H9 (cell line): ENCODE results near the gene IQSEC2. TPM values are rescaled to one million over a fixed set of nuclear protein-coding genes. Genes with fewer than 3 reads are reported as not detected.
A peak's percentile ranks its signal among the peaks of the same experiment; 100 is the strongest.

Experiments
- DNase-seq: peaks from one replicate; pipeline ENCODE4 v3.0.0-alpha.2; 2017
- H2AFZ ChIP-seq: one replicate; pipeline ENCODE4 v1.6.1; 2013; ENCODE audit warnings: mild to moderate bottlenecking, low read length, control low read depth, moderate library complexity
- H2AK5ac ChIP-seq: 2 replicates; pipeline ENCODE4 v1.6.1; 2013; ENCODE audit warnings: low read length, control low read depth, mixed read lengths; ENCODE audit not compliant: insufficient read length
- H2BK120ac ChIP-seq: one replicate; pipeline ENCODE4 v1.6.1; 2013; ENCODE audit warnings: low read depth, mild to moderate bottlenecking, low read length, control low read depth, inconsistent platforms; ENCODE audit not compliant: poor library complexity, severe bottlenecking
- H2BK12ac ChIP-seq: 2 replicates; pipeline ENCODE4 v1.6.1; 2013; ENCODE audit warnings: low read length, control low read depth, mixed read lengths, low read depth; ENCODE audit not compliant: insufficient read length
- H2BK15ac ChIP-seq: 2 replicates; pipeline ENCODE4 v1.6.1; 2013; ENCODE audit warnings: low read depth, low read length, control low read depth
- H2BK20ac ChIP-seq: one replicate; pipeline ENCODE4 v1.6.1; 2013; ENCODE audit warnings: low read depth, mild to moderate bottlenecking, low read length, control low read depth, inconsistent platforms; ENCODE audit not compliant: poor library complexity, severe bottlenecking
- H2BK5ac ChIP-seq: 2 replicates; pipeline ENCODE4 v1.6.1; 2013; ENCODE audit warnings: low read length, control low read depth, mixed read lengths; ENCODE audit not compliant: insufficient read length
- H3K14ac ChIP-seq: 2 replicates; pipeline ENCODE4 v1.6.1; 2013; ENCODE audit warnings: low read length, control low read depth; ENCODE audit not compliant: insufficient read depth
- H3K18ac ChIP-seq: 2 replicates; pipeline ENCODE4 v1.6.1; 2013; ENCODE audit warnings: low read depth, mild to moderate bottlenecking, mixed read lengths, low read length, control low read depth; ENCODE audit not compliant: insufficient read length
- H3K23ac ChIP-seq: 2 replicates; pipeline ENCODE4 v1.6.1; 2013; ENCODE audit warnings: low read length, control low read depth, mixed read lengths, low read depth; ENCODE audit not compliant: insufficient read length
- H3K23me2 ChIP-seq: 2 replicates; pipeline ENCODE4 v1.6.1; 2013; ENCODE audit warnings: low read depth, mild to moderate bottlenecking, mixed read lengths, low read length, control low read depth; ENCODE audit not compliant: insufficient read length, poor library complexity, severe bottlenecking
- H3K27ac ChIP-seq: 2 replicates; pipeline ENCODE4 v1.5.1; 2013; ENCODE audit warnings: low read length, control low read depth, mixed read lengths, low read depth; ENCODE audit not compliant: insufficient read length
- H3K27me3 ChIP-seq: 2 replicates; pipeline ENCODE4 v1.6.1; 2013; ENCODE audit warnings: low read length, control low read depth, inconsistent platforms; ENCODE audit not compliant: insufficient read depth
- H3K4ac ChIP-seq: 2 replicates; pipeline ENCODE4 v1.6.1; 2013; ENCODE audit warnings: low read depth, mild to moderate bottlenecking, control low read depth, inconsistent platforms, low read length, moderate library complexity
- H3K4me1 ChIP-seq: 2 replicates; pipeline ENCODE4 v1.6.1; 2013; ENCODE audit warnings: low read length, control low read depth, inconsistent platforms; ENCODE audit not compliant: insufficient read depth
- H3K4me2 ChIP-seq: 2 replicates; pipeline ENCODE4 v1.6.1; 2013; ENCODE audit warnings: low read length, control low read depth, mixed read lengths; ENCODE audit not compliant: insufficient read length, insufficient read depth
- H3K56ac ChIP-seq: 2 replicates; pipeline ENCODE4 v1.6.1; 2013; ENCODE audit warnings: low read depth, mild to moderate bottlenecking, mixed read lengths, low read length, control low read depth; ENCODE audit not compliant: insufficient read length
- H3K79me1 ChIP-seq: 2 replicates; pipeline ENCODE4 v1.6.1; 2013; ENCODE audit warnings: low read depth, mild to moderate bottlenecking, moderate library complexity, low read length, control low read depth, inconsistent platforms; ENCODE audit not compliant: insufficient read depth, poor library complexity, severe bottlenecking
- H3K79me2 ChIP-seq: 2 replicates; pipeline ENCODE4 v1.6.1; 2013; ENCODE audit warnings: low read length, control low read depth, inconsistent platforms; ENCODE audit not compliant: insufficient read depth
- H3K9ac ChIP-seq: 2 replicates; pipeline ENCODE4 v1.6.1; 2013; ENCODE audit warnings: low read length, control low read depth, mixed read lengths; ENCODE audit not compliant: insufficient read length; ENCODE audit errors: extremely low read depth
- H3K9me3 ChIP-seq: one replicate; pipeline ENCODE4 v1.6.1; 2013; ENCODE audit warnings: low read depth, low read length, inconsistent platforms; ENCODE audit not compliant: control insufficient read depth
- H3T11ph ChIP-seq: one replicate; pipeline ENCODE4 v1.6.1; 2013; ENCODE audit warnings: mild to moderate bottlenecking, low read length, control low read depth, inconsistent platforms
- H4K20me1 ChIP-seq: one replicate; pipeline ENCODE4 v1.6.1; 2013; ENCODE audit not compliant: control insufficient read depth, insufficient read length, insufficient read depth
- H4K5ac ChIP-seq: 2 replicates; pipeline ENCODE4 v1.6.1; 2013; ENCODE audit warnings: low read depth, mild to moderate bottlenecking, mixed read lengths, low read length, control low read depth; ENCODE audit not compliant: insufficient read length
- H4K8ac ChIP-seq: replicated peaks from 2 replicates; pipeline ENCODE4 v1.6.1; 2013; ENCODE audit warnings: low read length, control low read depth, mixed read lengths, low read depth; ENCODE audit not compliant: insufficient read length
- H4K91ac ChIP-seq: 2 replicates; pipeline ENCODE4 v1.6.1; 2013; ENCODE audit warnings: low read depth, mild to moderate bottlenecking, moderate library complexity, mixed read lengths, low read length, control low read depth; ENCODE audit not compliant: insufficient read length
- H3K27ac Mint-ChIP-seq, 3 experiments: 2 replicates in 2 of 3; 3 replicates in 1 of 3; pipeline ENCODE4 v1.8.0; 2020 to 2021; ENCODE audit warnings: mixed read lengths in 3 of 3, mild to moderate bottlenecking in 1 of 3, moderate library complexity in 1 of 3
- H3K27me3 Mint-ChIP-seq: 2 replicates; pipeline ENCODE4 v1.8.0; 2021; ENCODE audit warnings: low read depth, mild to moderate bottlenecking, moderate library complexity, mixed read lengths
- H3K36me3 Mint-ChIP-seq, 3 experiments: 2 replicates in 2 of 3; 3 replicates in 1 of 3; pipeline ENCODE4 v1.8.0; 2020 to 2021; ENCODE audit warnings: low read depth in 3 of 3, mixed read lengths in 3 of 3; ENCODE audit not compliant: insufficient read depth in 1 of 3
- H3K4me1 Mint-ChIP-seq, 2 experiments: 2 replicates each; pipeline ENCODE4 v1.8.0; 2020; ENCODE audit warnings: mixed read lengths in 2 of 2
- H3K4me3 Mint-ChIP-seq, 2 experiments: 2 replicates in 1 of 2; 3 replicates in 1 of 2; pipeline ENCODE4 v1.8.0; 2020 to 2021; ENCODE audit warnings: mild to moderate bottlenecking in 2 of 2, mixed read lengths in 2 of 2, moderate library complexity in 1 of 2
- H3K9me3 Mint-ChIP-seq, 2 experiments: 2 replicates in 1 of 2; 3 replicates in 1 of 2; pipeline ENCODE4 v1.8.0; 2020; ENCODE audit warnings: mild to moderate bottlenecking in 2 of 2, mixed read lengths in 2 of 2, moderate library complexity in 1 of 2
- WGBS: extraction: QIAGEN DNeasy Blood & Tissue Kit; methylation state at CpG from one replicate; pipeline ENCODE4 v1.1.7; 2013; ENCODE audit warnings: missing lambda C conversion rate, low lambda C conversion rate, mixed read lengths; ENCODE audit not compliant: insufficient read length; ENCODE audit errors: extremely low coverage; 5-methylcytosine and 5-hydroxymethylcytosine counted together
- total RNA-seq: library from RNA; stranded (reverse); gene quantifications from 2 replicates; pipeline ENCODE4 v1.2.1, GENCODE V29; 2021
- TF ChIP-seq, protein P1 (sequence below): fragments of 200-600 bp; sonication (generic); conservative IDR thresholded peaks from 3 replicates; pipeline ENCODE4 v1.8.0; 2021; ENCODE audit warnings: antibody characterized with exemption, mild to moderate bottlenecking

Gene IQSEC2
- total RNA-seq, 1 experiment from 2014 or later = 7.0 TPM

DNA sequence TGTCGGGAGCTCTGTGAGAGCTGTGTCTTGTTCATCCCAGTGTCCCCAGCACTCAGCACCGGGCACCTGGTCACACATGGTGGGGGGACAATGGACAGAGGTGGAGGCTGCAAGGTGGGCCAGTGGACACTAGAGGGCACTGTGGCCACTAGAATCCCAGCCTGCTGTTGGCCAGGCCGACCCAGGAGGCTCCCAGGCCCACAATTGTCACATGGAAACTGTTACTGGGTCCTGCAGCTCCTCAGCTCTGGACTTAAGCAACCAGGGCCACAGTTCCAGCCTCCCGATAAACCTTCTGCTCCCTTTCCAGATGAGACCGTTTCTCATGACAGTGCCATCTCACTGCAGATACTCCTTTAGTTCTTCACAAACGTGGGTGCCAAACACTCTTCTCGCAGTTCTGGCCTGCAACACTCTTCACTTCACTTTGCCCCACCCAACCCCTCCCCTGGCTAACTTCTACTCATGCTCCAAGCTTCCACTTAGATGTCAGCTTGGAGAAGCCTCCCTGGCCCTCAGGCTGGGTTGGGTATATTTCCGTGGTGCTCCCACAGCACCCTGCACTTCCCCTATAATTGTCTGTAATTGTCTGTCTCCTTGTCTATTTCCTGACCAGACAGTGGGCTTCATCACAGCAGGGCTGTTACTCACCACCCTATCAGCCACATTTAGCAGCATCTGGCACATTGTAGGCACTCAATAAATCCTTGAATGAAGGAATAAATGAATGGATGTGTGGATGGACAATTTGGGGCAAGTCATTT lies 3.5 kb upstream of the IQSEC2 start:
- Histone ChIP-seq H3K4me1 (no peaks in the 10 kb centered on the region), H3K9me3 (peaks cover 15% of the 10 kb centered on the region), H2BK5ac (no peak overlapping the region), H2BK120ac (no peak overlapping the region), H3K56ac (no peak overlapping the region), H3K9ac (no peak overlapping the region), H3K79me1 (no peaks in the 10 kb centered on the region), H3K14ac (no peak overlapping the region), H3K23me2 (no peaks in the 10 kb centered on the region), H3K27me3 (no peaks in the 10 kb centered on the region), H4K20me1 (no peaks in the 10 kb centered on the region), H2AK5ac (no peak overlapping the region), H2AFZ (no peak overlapping the region), H3K27ac (no peak overlapping the region), H3K23ac (no peak overlapping the region), H3T11ph (no peak overlapping the region), H2BK20ac (no peak overlapping the region), H3K4ac (no peak overlapping the region), H4K91ac (no peak overlapping the region), H2BK15ac (no peak overlapping the region), H4K5ac (no peak overlapping the region), H3K18ac (no peak overlapping the region), H4K8ac (no peak overlapping the region), H3K79me2 (no peaks in the 10 kb centered on the region), H2BK12ac (no peak overlapping the region), H3K4me2 (no peak overlapping the region)
- Mint-ChIP-seq H3K36me3 (peaks cover 0 to 6% (median 3%) of the 10 kb centered on the region in 3 experiments; a peak in 5 of 7 replicates), H3K27me3 (no peaks in the 10 kb centered on the region), H3K4me3 (no peak overlapping the region), H3K27ac (peak overlapping the region in 1 of 3 experiments; percentile 68; a peak in 1 of 7 replicates), H3K4me1 (peaks cover 21 to 47% of the 10 kb centered on the region in 2 experiments), H3K9me3 (peaks cover 72 to 80% of the 10 kb centered on the region in 2 experiments)
- TF ChIP-seq, protein P1, sequence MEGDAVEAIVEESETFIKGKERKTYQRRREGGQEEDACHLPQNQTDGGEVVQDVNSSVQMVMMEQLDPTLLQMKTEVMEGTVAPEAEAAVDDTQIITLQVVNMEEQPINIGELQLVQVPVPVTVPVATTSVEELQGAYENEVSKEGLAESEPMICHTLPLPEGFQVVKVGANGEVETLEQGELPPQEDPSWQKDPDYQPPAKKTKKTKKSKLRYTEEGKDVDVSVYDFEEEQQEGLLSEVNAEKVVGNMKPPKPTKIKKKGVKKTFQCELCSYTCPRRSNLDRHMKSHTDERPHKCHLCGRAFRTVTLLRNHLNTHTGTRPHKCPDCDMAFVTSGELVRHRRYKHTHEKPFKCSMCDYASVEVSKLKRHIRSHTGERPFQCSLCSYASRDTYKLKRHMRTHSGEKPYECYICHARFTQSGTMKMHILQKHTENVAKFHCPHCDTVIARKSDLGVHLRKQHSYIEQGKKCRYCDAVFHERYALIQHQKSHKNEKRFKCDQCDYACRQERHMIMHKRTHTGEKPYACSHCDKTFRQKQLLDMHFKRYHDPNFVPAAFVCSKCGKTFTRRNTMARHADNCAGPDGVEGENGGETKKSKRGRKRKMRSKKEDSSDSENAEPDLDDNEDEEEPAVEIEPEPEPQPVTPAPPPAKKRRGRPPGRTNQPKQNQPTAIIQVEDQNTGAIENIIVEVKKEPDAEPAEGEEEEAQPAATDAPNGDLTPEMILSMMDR = peak; percentile 79
- no CpG with 5 or more reads among the region's 8 CpGs for WGBS
- peak; percentile 68 for DNase-seq
